Fibroblast of upper back skin (primary cell): ENCODE measurements around the gene ARRB2.
A peak's percentile ranks its signal among the peaks of the same experiment; 100 is the strongest.
"Not testable (repeated sequence)": the region's sequence is repeated elsewhere in the genome, so short reads cannot be mapped to it uniquely, and the experiment has no call there.

Experiments
- DNase-seq: peaks from one replicate; pipeline ENCODE4 v3.0.0-alpha.2; 2013

Gene ARRB2

DNA sequence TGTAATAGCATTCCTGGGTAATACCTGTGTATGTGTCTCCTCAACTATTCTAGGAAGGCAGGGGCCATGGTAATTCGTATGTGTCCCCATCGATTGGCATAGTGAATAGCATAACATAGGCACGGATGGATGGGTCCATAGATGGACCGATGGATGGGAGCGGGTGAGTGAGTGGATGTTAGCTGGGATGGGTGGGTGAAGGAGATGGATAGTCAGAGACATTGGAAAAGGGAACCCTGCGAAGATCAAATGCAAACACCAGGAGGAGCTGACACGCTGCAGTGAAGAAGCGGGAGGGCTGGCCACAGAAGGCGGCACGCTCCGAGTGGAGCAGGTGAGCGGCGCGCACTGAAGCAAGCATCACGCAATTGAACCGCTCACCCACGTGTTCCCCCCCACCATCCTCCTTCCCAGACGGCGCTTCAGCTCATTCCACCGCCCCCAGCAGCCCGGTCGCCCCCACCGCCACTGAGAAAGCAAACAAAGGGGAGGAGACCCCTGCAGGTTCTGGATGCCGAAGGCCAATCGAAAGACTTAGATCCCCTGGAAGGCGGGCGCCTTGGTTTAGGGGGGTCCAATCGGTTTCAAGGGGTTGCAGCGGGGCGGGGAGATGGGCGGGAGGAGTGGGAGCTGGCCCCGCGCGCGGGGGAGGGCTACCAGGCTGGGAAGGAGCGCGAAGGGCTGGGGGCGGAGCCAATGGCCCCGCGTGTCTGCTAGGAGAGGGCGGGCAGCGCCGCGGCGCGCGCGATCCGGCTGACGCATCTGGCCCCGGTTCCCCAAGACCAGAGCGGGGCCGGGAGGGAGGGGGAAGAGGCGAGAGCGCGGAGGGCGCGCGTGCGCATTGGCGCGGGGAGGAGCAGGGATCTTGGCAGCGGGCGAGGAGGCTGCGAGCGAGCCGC, at the start of gene ARRB2:
Gene ARRB2, plus strand, starts transcription at position 839 of the 899 bp plus-strand sequence. CDS start 90 bp downstream, outside the sequence.
- peak; percentile 98 for DNase-seq

DNA sequence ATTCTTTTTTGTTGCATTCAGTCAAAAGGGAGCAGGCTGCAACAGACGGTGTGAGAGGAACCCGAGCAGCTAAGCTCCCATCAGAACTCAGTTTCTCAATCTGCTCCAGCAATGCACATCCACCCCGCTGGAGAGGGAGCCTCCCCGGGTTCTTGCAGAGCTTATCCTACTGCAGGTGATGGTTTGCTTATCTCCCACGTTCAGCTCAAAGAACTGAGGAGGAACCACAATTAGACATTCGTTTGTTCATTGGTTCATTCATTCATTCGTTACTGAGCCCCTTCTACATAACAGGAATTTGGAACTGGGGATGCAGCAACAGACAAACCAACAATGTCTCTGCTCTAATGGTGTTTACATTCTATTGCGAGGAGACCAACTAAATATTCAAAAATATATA, 46.7 kb upstream of the ARRB2 start:
- no peak for DNase-seq

DNA sequence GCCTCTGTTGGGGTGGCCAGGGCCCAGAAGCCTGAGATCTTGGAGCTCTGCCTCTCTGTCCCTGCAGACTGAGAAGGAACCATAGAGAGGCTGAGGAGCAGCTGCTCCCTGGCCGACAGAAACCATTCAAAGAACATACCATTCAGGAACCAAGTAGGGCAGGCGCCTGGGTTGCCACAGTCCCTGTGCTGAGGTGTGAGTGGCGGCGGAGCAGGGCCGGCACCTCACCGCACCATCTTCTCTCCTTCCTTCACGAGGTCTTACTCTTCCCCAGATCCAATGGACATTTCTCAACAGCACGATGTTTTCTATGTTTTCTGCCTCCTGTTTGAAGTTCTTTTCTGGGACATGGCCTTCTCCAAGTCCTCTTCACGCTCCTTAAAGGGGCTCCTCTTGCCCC, 46.2 kb upstream of the ARRB2 start:
- DNase-seq: no peak

DNA sequence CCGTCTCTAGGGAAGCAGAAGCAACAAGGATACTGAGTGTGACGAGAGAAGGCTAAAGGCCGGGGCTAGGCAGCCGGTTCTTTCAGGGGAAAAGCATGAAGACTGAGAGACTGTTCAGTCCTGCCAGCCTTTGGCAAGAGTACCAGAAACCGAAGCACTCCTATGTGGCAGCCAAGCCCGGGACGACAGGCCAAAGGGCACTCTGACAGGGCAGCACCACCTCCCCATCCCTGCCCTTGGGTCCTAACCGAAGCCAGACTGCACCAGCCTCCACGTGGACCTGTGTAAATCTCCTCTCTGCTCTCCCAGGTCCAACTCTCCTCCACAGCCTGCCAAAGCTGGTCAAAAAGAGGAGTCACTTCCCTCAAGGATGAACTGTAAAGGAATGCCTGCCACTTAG, 45.4 kb upstream of the ARRB2 start:
- no peak for DNase-seq

DNA sequence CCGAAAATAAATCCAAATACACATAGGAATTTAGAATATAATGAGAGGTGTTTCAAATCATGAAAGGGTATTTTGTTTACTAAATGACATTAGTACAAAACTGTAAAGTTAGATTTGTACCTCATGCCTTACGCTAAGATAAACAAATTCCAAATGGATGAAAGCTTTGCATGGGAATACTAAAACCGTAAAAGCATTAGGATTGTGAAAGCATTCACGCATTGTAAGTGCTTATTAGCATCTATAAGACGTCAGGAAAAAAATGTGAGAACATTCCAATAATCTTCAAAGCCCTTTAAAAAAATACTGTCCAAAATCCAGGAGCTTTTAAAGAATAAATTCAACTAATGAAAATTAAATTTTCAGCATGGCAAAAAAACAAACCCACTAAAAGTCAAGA, 44.1 kb upstream of the ARRB2 start:
- no peak for DNase-seq

DNA sequence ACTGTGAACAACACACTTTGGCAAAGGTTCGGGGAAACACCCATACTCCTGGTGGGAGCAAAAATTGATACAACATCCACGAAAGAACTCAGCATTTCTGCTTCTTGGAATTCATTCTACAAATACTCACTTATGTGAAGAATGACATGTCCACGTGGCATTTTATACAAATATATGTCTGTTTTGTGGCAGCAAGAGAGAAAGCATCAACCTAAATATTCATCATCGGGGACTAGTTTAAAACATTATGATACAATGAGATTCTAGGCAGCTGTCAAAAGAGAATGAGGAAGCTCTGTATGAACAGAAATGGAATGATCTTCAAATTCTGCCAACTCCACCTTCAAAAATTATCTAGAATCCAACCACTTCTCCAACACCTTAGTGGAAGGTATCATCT, 43.3 kb upstream of the ARRB2 start:
- DNase-seq: no peak

DNA sequence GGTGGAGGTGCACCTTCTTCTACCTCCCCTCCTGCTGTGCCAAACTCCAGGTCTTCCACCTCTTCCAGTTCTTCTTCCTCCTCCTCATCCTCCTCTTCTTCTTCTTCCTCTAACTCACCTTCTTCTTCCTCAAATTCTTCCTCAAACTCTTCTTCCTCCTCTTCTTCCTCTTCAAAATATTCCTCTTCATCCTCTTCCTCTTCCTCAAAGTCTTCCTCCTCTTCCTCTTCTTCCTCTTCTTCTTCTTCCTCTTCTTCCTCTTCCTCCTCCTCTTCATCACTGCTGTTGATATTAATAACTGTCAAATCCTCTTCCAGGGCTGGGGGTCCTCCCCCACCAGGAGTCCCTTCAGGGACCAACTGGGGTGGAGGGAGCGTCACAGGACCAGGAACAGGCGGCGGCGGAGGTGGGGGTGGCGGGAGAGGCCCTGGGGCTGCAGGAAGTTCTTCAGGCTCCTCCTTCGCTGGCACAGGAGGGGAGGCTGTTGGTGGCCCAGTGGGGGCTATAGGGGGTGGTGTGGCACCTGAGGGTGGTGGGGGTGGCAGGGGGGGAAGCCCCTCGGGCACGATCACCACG, 38.3 kb upstream of the ARRB2 start:
- no peak for DNase-seq

DNA sequence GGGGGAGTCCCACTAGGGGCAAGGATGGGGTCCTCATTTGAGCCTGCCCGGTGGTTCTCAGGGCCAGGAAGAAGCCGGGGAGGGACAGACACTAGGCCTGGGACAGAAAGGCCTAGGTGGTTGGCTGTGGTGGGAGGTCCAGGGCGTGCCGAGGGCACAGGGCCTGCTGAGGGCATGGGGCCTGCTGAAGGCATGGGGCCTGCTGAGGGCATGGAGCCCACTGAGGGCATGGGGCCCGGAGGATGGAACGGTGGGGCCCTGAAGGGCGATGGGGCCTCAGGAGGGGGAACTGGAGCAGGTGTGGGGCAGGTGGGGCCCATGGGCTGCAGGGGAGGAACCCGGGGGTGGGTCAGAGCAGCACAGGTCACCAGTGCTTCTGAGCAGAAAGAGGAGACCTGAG, 37.7 kb upstream of the ARRB2 start:
- DNase-seq: no peak

DNA sequence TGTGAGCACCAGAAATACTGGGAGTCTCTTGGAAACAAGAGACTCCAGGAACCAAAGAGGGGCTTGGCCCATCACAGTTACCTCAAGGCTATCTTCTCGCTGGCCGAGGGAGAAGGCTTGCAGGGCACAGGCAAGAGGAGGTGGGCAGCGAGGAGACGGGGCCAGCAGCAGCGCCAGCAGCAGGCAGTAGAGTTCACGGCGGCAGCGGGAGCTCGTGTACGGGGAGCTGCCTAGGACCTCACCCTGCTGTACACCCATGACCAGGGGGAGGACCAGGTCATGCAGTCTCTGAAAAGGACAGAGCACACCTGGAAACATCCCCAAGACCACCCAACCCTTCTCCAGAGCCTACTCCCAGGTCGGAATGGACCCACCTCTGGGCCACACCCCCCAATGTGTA, 37.3 kb upstream of the ARRB2 start:
- DNase-seq: no peak

DNA sequence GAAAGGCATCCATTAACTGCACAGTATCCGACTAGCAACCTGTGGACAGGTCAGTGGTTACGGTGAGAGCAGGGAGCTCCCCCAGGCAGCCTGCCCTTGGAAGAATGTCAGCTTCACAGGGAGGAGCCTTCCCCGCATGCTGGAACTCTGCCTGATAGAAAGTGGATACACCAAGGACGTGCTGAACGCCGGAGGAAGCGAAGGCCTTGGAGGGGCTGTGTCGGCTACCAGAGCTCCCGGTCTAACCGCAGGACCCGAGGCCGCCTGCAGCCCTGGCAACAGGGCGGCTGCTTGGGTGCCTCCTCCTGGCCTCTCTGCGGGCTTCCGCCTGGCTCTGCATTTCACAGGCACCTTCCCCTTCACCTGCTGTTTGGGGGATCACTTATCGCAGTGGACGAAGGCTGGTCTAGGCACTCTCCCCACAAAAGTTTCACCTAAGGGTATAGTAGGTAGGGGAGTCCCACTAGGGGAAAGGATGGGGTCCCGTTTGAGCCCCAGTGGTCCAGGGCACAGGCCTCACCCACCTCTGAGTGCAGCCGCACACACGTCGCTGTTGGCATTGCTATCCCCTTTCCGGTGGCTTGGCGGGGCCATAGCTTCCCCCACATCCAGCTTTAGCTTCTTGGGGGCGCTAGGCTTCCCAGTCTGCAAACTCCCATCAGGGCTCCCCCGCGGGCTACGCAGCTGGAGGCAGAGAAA, 36.3 kb upstream of the ARRB2 start:
- DNase-seq: no peak

DNA sequence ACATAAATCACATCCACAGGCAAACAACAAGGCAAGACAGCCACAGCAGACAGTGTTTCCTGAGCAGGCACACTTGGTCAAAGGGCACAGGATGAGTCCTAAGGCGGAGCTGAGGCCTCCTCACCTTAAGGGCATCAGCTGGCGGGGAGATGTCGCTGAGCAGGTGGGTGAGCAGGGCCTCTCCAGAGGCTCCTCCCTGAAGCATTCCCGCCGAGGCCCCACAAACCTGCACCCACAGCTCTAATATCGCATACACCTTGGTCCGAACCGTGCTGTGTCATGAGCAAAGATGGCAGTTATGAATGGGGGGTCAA, 35.8 kb upstream of the ARRB2 start:
- DNase-seq: no peak

DNA sequence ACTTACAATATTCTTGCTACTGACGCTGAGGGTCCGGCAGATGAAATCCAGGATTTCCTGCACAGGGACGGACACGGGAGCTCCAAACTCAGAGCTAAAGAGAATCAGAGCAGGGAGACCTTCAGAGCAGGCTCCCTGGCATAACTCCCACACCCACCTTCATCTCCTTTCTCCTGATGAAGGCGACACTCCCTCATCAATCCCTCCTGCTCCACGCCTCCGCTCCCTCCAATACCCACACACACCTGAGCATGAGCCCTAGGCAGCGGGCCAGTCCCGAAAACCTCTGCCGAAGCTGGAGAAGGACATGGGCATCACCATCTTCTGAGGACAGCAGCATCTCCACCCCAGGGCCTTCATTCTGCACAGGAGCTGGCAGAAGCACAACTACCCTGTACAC, 34.6 kb upstream of the ARRB2 start:
- DNase-seq: no peak

DNA sequence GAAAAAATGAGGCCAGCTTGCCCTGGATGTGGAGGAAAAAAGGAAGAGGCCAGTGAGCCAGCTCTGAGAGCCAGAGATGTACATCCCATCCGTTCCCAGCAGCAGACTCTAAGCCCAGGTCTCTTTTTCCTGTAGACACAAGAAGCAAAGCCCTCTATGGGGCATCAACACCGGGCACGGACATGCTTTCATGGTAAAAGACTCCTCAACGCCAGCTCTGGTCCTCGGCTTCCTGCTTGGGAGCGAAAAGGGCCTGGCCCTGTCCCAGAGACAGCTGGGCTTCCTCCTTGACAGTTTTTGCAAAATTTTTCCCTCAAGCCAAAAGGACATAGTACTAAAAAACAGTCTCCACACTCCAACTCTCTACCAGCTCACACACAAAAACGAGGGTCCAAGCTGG, 33.6 kb upstream of the ARRB2 start:
- DNase-seq: no peak

DNA sequence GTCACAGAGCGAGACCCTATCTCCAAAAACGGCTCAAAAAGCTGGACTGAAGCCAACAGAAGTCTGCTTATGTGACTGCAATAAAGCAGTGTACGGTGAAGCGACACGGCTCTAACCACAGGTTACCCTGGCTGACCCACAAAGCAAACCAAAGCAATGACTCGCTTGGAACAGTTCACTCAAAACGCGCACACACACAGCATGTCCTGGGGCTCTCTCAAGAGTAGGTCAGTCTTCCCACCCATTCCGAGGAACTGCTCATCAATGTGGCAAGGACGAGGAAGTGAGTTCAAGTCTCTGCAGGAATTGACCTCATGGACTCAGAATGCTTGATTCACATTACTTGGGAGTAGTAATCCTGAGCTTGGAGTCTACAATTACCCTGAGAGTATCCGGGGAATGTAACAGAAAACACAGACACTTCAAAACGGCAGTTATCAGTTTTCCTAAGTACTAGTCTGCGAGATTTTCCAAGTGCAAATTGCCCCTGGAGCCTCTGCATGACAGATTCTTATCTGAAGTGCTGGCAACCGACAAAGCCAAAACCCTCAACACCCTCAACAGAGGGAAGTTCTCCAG, 31.9 kb upstream of the ARRB2 start:
- peak; percentile 71 for DNase-seq

DNA sequence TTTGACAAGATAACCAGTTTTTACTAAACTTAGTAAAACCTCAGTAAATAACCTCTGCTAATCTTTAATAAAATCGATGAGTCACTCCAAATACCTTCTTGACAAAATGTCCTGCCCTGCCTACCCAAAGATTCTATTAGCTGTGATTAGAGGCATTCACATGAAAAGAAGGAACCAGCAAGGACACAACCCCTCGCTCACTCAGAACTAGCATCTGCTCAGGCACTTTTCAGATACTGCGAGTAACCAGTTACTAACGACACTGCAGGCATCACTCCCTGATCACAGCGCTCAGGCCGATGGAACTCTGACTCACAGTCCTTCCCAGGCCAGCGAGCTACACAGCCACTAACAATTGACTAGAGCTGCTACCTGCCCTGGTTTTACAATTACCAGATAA, 30.8 kb upstream of the ARRB2 start:
- peak; percentile 39 for DNase-seq

DNA sequence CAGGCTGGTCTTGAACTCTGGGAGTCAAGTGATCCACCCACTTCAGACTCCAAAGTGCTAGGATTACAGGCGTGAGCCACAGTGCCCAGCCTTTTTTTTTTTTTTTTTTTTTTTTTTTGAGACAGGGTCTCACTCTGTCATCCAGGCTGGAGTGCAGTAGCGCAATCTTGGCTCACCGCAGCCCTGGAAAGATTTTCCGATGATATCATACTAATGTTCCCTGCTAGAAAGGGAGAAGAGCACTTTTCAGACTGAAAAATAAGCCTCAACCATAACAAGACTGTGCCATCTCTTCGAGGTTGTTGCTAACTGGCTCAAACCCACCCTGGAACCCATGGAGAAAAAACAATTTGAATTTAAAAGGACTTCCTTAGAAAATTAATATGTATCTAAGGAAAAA, 26.7 kb upstream of the ARRB2 start:
- DNase-seq: peak; percentile 9

DNA sequence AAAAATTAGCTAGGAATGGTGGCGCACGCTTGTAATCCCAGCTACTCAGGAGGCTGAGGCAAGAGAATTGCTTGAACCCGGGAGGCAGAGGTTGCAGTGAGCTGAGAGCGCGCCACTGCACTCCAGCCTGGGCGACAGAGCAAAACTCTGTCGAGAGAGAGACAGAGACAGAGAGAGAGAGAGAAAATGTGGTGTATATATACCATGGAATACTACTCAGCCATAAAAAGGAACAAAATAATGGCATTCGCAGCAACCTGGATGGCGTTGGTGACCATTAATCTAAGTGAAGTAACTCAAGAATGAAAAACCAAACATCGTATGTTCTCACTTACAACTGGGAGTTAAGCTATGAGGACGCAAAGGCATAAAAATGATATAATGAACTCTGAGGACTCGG, 20.6 kb upstream of the ARRB2 start:
- not testable (repeated sequence) for DNase-seq

DNA sequence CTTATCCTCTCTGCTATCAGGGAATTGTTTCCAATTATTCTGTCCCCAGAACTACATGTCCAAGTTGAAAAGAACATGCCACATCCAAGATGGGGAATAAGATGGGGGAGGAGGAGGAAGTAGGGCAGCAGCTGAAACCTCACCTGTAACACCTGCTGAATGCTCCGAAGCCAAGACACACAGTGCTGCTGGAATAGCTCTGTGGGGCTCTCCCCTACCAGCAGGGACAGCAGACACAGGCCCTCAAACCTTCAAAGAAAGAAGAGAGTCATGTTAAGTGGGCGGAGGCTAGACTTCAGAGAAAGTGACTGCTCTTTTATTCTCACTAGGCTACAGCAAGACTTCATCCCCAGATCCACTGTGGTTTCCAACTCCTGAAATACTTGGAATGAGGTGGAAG, 19.7 kb upstream of the ARRB2 start:
- no peak for DNase-seq

DNA sequence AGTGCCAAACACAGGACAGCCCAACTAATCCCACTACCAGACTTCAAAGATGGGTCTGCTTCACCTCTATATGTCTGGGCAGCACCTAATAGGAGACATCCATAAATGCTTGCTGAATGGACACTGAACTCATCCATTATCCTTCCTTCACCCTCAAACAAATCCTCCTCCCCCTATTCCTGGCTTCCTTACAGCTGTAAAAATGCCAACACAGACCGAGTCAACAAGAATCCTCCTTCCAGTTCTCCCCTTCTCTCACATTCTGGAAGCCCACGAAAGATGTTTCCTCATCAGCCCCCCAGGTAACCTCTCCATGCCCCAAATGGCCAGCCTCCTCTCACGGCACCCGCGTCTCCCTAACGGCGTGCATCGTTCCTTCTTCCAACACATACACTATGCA, 18.7 kb upstream of the ARRB2 start:
- DNase-seq: peak; percentile 21

DNA sequence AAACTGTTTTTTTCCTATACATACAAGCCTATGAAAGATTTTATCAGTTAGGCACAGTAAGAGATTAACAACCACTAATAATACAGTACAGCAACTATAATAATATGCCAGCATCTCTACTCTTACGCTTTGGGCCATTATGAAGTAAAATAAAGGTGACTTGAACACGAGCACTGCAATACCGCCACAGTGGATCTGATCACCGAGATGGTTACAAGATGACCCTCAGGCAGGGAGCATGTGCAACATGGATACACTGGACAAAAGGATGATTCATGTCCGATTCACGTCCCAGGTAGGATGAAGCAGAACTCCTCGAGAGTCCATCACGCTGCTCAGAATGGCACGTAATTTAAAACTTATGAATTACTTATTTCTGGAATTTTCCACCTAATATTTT, 17.0 kb upstream of the ARRB2 start:
- no peak for DNase-seq

DNA sequence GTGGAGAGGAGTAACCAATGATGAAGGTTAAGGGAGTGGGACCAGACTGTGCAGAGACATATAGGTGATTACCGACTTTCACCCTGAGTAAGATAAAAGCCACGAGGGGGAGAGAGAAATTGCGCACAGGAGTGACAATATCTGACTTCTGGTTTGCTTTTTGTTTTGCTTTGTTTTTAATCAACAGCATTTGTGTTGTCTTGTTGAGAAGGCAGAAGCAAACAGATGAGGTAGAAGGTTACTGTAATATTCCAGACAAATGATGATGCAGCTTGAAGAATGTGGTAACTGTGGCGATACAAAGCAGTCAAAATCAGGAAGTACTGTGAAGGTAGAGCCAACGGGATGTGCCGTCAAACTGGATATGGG, 14.0 kb upstream of the ARRB2 start:
- no peak for DNase-seq

DNA sequence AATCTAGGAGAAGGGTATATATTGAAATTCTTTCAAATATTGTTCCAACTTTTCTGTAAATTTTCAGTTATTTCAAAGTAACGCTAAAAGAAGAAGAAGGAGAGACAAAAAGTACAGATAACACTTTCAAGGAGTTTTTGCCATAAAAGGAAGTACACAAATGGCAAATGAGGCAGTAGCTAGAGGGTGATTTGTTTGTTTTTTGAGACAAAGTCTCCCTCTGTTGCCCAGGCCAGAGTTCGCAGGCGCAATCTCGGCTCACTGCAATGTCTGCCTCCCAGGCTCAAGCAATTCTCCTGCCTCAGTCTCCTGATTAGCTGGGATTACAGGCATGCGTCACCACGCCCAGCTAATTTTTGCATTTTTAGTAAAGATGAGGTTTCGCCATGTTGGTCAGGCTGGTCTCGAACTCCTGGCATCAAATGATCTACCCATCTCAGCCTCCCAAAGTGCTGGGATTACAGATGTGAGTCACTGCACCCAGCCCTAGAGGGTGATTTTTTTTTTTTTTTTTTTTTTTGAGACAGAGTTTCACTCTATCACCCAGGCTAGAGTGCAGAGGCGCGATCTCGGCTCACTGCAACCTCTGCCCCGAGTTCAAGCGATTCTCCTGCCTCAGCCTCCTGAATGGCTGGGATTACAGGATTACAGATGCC, 10.9 kb upstream of the ARRB2 start:
- not testable (repeated sequence) for DNase-seq

DNA sequence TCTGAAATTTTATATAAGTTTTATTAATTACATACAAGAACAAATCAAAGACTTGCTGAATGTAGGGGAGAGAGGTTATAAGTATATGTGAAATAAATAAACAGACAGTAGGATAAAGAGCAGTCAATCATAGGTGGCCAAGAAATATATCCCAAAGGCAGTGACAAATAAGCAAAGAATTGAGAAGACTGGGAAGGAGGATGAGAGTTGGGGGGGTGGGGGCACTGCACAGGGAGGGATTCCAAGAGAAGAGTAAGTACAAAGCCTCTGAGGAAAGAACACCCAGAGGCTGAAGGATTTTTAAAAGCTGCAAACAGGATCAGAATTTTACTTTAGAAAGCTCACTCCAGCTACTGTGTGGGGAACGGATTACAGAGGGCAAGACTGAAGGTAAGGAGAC, 9.3 kb upstream of the ARRB2 start:
- DNase-seq: no peak

DNA sequence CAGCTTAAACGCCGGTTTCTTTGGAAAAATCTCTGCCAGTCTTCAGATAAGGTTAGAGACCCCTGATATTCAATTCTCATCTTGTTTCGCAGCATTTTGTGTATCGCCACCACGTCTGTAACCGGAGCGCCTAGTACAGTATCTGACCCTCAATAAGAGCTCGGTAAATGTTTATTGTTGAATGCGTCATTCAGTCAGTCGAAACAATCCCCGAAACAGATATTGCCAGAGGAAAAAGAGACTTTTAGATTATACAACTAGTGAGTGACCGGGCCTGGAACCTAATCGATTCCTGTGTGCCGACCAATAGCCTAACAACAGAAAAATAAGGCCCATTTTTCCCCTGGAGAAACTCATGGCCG, 7.1 kb upstream of the ARRB2 start:
- DNase-seq: no peak
